Measurements from ENCODE around the gene RYR3. TPM values are rescaled to one million over a fixed set of nuclear protein-coding genes. Genes with fewer than 3 reads are reported as not detected.

The RYR3 gene
- polyA plus RNA-seq, 1 donor (not counting 4 experiments of a cell fraction or from before 2014, with no cell fraction given), result 0.04 TPM

DNA sequence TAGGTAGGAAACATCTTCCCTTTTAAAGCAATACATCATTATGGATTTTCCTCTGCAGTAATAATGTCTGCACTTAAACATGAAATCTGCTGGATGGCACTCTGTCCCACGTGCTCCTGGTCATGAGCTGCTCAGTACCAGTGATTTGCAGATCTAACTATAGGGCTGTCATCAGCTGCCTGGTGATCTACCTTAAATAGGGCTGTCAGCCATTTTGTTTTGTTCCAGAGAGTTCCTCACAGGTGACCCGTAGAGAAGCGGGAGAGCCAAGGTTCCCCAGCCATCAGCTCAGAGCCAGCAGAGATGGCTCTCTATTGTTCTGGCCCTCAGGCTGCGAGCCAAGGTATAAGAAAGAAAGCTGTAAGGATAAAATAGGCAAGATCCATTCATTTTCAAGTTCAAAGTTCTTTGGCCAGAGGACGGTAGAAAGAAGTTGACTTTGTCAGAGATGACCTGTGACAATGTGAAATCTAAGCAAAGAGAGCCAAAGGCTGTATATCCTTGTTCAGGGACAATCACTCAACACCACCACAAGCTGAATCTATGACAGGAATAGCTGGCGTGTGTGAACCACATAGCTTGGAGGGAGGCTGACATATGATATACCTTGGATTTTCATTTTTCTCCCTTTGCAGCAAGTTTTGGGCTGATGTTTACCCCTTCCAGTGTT, 156.5 kb downstream of the RYR3 start:
- H3K9me3 ChIP-seq (ENCODE audit: control insufficient read depth, low read depth, low read length), result no peaks in the 10 kb centered on the region
- DNase-seq (ENCODE audit: low read depth, low spot score), result no peak
- no peak overlapping the region for H3K4me2 ChIP-seq (ENCODE audit: control insufficient read depth, extremely low read depth, insufficient read depth, low read depth, low read length)
- FAIRE-seq, result no peak
- no peaks in the 10 kb centered on the region for H3K36me3 ChIP-seq (ENCODE audit: control insufficient read depth in 2 of 2, extremely low read depth in 1 of 2, insufficient read depth in 2 of 2, low read length in 2 of 2)
- no peak overlapping the region for H3K27ac ChIP-seq (ENCODE audit: control insufficient read depth, insufficient read depth, low read length)
- H3K4me3 ChIP-seq (ENCODE audit: control insufficient read depth in 2 of 3, extremely low read depth in 1 of 3, insufficient read depth in 2 of 3, low read depth in 1 of 3, low read length in 3 of 3), result no peak overlapping the region
- no peak overlapping the region for H2AFZ ChIP-seq (ENCODE audit: control insufficient read depth, low read length)
- H3K79me2 ChIP-seq (ENCODE audit: control insufficient read depth, insufficient read depth, low read length), result no peaks in the 10 kb centered on the region
- no peaks in the 10 kb centered on the region for H3K27me3 ChIP-seq (ENCODE audit: control insufficient read depth, extremely low read depth, insufficient read depth, low read length)
- no peaks in the 10 kb centered on the region for H4K20me1 ChIP-seq (ENCODE audit: control insufficient read depth, extremely low read depth, insufficient read depth, low read length)
- no peak for TF ChIP-seq EZH2 (IDR thresholded peaks at IDR 0.05; ENCODE audit: low read length)
- TF ChIP-seq, protein P1, sequence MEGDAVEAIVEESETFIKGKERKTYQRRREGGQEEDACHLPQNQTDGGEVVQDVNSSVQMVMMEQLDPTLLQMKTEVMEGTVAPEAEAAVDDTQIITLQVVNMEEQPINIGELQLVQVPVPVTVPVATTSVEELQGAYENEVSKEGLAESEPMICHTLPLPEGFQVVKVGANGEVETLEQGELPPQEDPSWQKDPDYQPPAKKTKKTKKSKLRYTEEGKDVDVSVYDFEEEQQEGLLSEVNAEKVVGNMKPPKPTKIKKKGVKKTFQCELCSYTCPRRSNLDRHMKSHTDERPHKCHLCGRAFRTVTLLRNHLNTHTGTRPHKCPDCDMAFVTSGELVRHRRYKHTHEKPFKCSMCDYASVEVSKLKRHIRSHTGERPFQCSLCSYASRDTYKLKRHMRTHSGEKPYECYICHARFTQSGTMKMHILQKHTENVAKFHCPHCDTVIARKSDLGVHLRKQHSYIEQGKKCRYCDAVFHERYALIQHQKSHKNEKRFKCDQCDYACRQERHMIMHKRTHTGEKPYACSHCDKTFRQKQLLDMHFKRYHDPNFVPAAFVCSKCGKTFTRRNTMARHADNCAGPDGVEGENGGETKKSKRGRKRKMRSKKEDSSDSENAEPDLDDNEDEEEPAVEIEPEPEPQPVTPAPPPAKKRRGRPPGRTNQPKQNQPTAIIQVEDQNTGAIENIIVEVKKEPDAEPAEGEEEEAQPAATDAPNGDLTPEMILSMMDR (optimal IDR thresholded peaks at IDR 0.05 in 1 of 3, IDR thresholded peaks at IDR 0.05 in 1 of 3, conservative IDR thresholded peaks at IDR 0.05 in 1 of 3; ENCODE audit: extremely low read depth in 1 of 3, insufficient read depth in 2 of 3, low read length in 3 of 3), result no peak
- dilution Hi-C loops (cut with MboI; ENCODE audit: extremely low pct_ligation_motif_present, low sequenced_read_pairs), result no loop called here
- H3K4me1 ChIP-seq (ENCODE audit: control insufficient read depth, extremely low read depth, insufficient read depth, low read length), result no peaks in the 10 kb centered on the region
- H3K9ac ChIP-seq (ENCODE audit: control insufficient read depth, extremely low read depth, insufficient read depth, low read length), result no peak overlapping the region
- H3K9me1 ChIP-seq (ENCODE audit: control insufficient read depth, extremely low read depth, insufficient read depth, low read length), result no peaks in the 10 kb centered on the region

DNA sequence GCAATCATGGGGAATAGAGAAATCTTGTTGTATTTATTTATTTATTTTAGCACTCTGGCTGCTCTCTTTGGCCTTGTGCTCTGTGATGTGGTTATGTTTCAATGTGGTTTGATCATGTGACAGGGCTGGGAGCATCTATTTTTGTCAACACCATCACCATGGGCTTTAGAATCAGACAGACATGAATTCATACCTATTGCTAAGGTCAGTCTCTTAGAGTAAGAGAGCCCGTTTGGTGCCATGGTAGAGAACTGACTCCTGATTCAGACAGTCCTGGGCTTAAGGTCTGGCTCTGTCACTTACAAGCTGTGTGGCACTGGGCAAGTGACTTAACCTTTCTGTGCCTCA, 157.0 kb downstream of the RYR3 start:
- FAIRE-seq (no peak), DNase-seq (ENCODE audit: low read depth, low spot score) (no peak)
- H3K27ac ChIP-seq (ENCODE audit: control insufficient read depth, insufficient read depth, low read length), result no peak overlapping the region
- H3K4me2 ChIP-seq (ENCODE audit: control insufficient read depth, extremely low read depth, insufficient read depth, low read depth, low read length), result no peak overlapping the region
- no peaks in the 10 kb centered on the region for H3K79me2 ChIP-seq (ENCODE audit: control insufficient read depth, insufficient read depth, low read length)
- no peaks in the 10 kb centered on the region for H3K9me3 ChIP-seq (ENCODE audit: control insufficient read depth, low read depth, low read length)
- dilution Hi-C loops (cut with MboI; ENCODE audit: extremely low pct_ligation_motif_present, low sequenced_read_pairs), result no loop called here
- H3K4me3 ChIP-seq (ENCODE audit: control insufficient read depth in 2 of 3, extremely low read depth in 1 of 3, insufficient read depth in 2 of 3, low read depth in 1 of 3, low read length in 3 of 3), result no peak overlapping the region
- TF ChIP-seq, protein P1 (optimal IDR thresholded peaks at IDR 0.05 in 1 of 3, IDR thresholded peaks at IDR 0.05 in 1 of 3, conservative IDR thresholded peaks at IDR 0.05 in 1 of 3; ENCODE audit: extremely low read depth in 1 of 3, insufficient read depth in 2 of 3, low read length in 3 of 3), result no peak
- no peak for TF ChIP-seq EZH2 (IDR thresholded peaks at IDR 0.05; ENCODE audit: low read length)
- no peaks in the 10 kb centered on the region for H3K27me3 ChIP-seq (ENCODE audit: control insufficient read depth, extremely low read depth, insufficient read depth, low read length)
- no peaks in the 10 kb centered on the region for H3K9me1 ChIP-seq (ENCODE audit: control insufficient read depth, extremely low read depth, insufficient read depth, low read length)
- H3K36me3 ChIP-seq (ENCODE audit: control insufficient read depth in 2 of 2, extremely low read depth in 1 of 2, insufficient read depth in 2 of 2, low read length in 2 of 2), result no peaks in the 10 kb centered on the region
- no peak overlapping the region for H3K9ac ChIP-seq (ENCODE audit: control insufficient read depth, extremely low read depth, insufficient read depth, low read length)
- H2AFZ ChIP-seq (ENCODE audit: control insufficient read depth, low read length), result no peak overlapping the region
- no peaks in the 10 kb centered on the region for H3K4me1 ChIP-seq (ENCODE audit: control insufficient read depth, extremely low read depth, insufficient read depth, low read length)
- no peaks in the 10 kb centered on the region for H4K20me1 ChIP-seq (ENCODE audit: control insufficient read depth, extremely low read depth, insufficient read depth, low read length)
